Spleen (tissue), 7 donors: ENCODE data around the gene PTGDR.

Experiments
- CTCF ChIP-seq, 11 experiments: fragments of 200-600 bp in 7 of 11; fragments of 450-650 bp in 4 of 11; sonication (generic) in 4 of 11; IDR thresholded peaks in 8 of 11; conservative IDR thresholded peaks in 3 of 11; 1 replicate in 7 of 11; 2 replicates in 4 of 11; pipeline versions ENCODE4 v1.4.0 to v1.8.0; 2016 to 2021; ENCODE audit warnings: antibody characterized with exemption in 11 of 11, inconsistent platforms in 4 of 11, mild to moderate bottlenecking in 1 of 11
- POLR2AphosphoS5 ChIP-seq, 3 donors: sonication (generic); formaldehyde crosslinking; IDR thresholded peaks; one replicate each; pipeline ENCODE4 v1.5.1; 2017; ENCODE audit warnings: antibody characterized with exemption in 3 of 3
- donor health status: DM: no; HTN: no; CAD: no; lungs with moderate emphysema.
- donor health status: DM: no; HTN: no; CAD: no.
- donor health status: DM: no; HTN: no; CAD: no.

GRCh38 chr14:52238682-52239081 lies 28.8 kb upstream of the PTGDR start:
- TF ChIP-seq CTCF (IDR thresholded peaks at IDR 0.05 in 8 of 11, conservative IDR thresholded peaks at IDR 0.05 in 3 of 11) (no peak), POLR2AphosphoS5 (IDR thresholded peaks at IDR 0.05) (no peak)
